GM18870 (cell line): ENCODE results near the gene TELO2.

Experiments
- ATAC-seq: cut with Tn5 transposase; IDR thresholded peaks from one replicate; pipeline ENCODE4 v1.9.1; 2021; ENCODE audit warnings: moderate library complexity; ENCODE audit not compliant: unreplicated experiment

Gene TELO2

GRCh38 chr16:1497014-1497598 is 3.9 kb downstream of the TELO2 start:
- no peak for ATAC-seq

- ATAC-seq, result no peak
Observed at GRCh38 chr16:1498899-1499676, 5.9 kb downstream of the TELO2 start.

GRCh38 chr16:1499756-1500464 is 6.8 kb downstream of the TELO2 start:
- no peak for ATAC-seq

- ATAC-seq, result no peak
Observed at GRCh38 chr16:1500465-1501150, 7.4 kb downstream of the TELO2 start.

GRCh38 chr16:1501630-1502029 is 8.5 kb downstream of the TELO2 start:
- no peak for ATAC-seq

GRCh38 chr16:1502092-1503004 is 9.2 kb downstream of the TELO2 start:
- ATAC-seq, result no peak

GRCh38 chr16:1503110-1503955 is 10.2 kb downstream of the TELO2 start:
- no peak for ATAC-seq

- ATAC-seq, result no peak
Observed at GRCh38 chr16:1505073-1505844, 12.1 kb downstream of the TELO2 start.

GRCh38 chr16:1505912-1506311 is 12.8 kb downstream of the TELO2 start:
- no peak for ATAC-seq

GRCh38 chr16:1506494-1507213 is 13.5 kb downstream of the TELO2 start:
- ATAC-seq, result no peak

GRCh38 chr16:1508494-1509187 is 15.5 kb downstream of the TELO2 start:
- ATAC-seq, result no peak

- no peak for ATAC-seq
Observed at GRCh38 chr16:1509307-1510221, 16.4 kb downstream of the TELO2 start.

- no peak for ATAC-seq
Observed at GRCh38 chr16:1510272-1510671, 17.1 kb downstream of the TELO2 start.

GRCh38 chr16:1510941-1511351 is 17.8 kb downstream of the TELO2 start:
- no peak for ATAC-seq

- ATAC-seq, result no peak
Observed at GRCh38 chr16:1511662-1512569, 18.8 kb downstream of the TELO2 start.
